Glutamatergic neuron (in vitro differentiated cells): ENCODE results near the gene FGD3. TPM values are rescaled to one million over a fixed set of nuclear protein-coding genes. Genes with fewer than 3 reads are reported as not detected.

Experiments
- DNase-seq: peaks from one replicate; pipeline ENCODE4 v3.0.0; 2022
- H3K27ac Mint-ChIP-seq: one replicate; pipeline ENCODE4 v1.8.0; 2020; ENCODE audit warnings: mild to moderate bottlenecking, mixed read lengths, inconsistent platforms; ENCODE audit not compliant: unreplicated experiment
- H3K27me3 Mint-ChIP-seq: one replicate; pipeline ENCODE4 v1.8.0; 2020; ENCODE audit warnings: mild to moderate bottlenecking, moderate library complexity, mixed read lengths, inconsistent platforms; ENCODE audit not compliant: unreplicated experiment
- H3K36me3 Mint-ChIP-seq: one replicate; pipeline ENCODE4 v1.8.0; 2020; ENCODE audit warnings: mild to moderate bottlenecking, mixed read lengths, inconsistent platforms; ENCODE audit not compliant: unreplicated experiment
- H3K4me1 Mint-ChIP-seq: one replicate; pipeline ENCODE4 v1.8.0; 2020; ENCODE audit warnings: mild to moderate bottlenecking, low read depth, mixed read lengths, inconsistent platforms; ENCODE audit not compliant: unreplicated experiment
- H3K4me3 Mint-ChIP-seq: one replicate; pipeline ENCODE4 v1.8.0; 2020; ENCODE audit warnings: mild to moderate bottlenecking, mixed read lengths, inconsistent platforms; ENCODE audit not compliant: unreplicated experiment
- H3K9me3 Mint-ChIP-seq: one replicate; pipeline ENCODE4 v1.8.0; 2020; ENCODE audit warnings: mild to moderate bottlenecking, moderate library complexity, mixed read lengths, inconsistent platforms; ENCODE audit not compliant: unreplicated experiment
- total RNA-seq: library from RNA; stranded (reverse); fragmentation: NEBNext Ultra II Directional; extraction: Animal tissue kit (Norgen Biotek cat#: 25700); gene quantifications from one replicate; pipeline ENCODE4 v1.2.1, GENCODE V29; 2021; ENCODE audit not compliant: unreplicated experiment
- TF ChIP-seq, protein P1 (sequence below): fragments of 200-600 bp; sonication (generic); IDR thresholded peaks from one replicate; pipeline ENCODE4 v1.5.0; 2021; ENCODE audit not compliant: partially characterized antibody, unreplicated experiment

The FGD3 gene
- total RNA-seq, 1 donor from 2014 or later = 1.2 TPM

DNA sequence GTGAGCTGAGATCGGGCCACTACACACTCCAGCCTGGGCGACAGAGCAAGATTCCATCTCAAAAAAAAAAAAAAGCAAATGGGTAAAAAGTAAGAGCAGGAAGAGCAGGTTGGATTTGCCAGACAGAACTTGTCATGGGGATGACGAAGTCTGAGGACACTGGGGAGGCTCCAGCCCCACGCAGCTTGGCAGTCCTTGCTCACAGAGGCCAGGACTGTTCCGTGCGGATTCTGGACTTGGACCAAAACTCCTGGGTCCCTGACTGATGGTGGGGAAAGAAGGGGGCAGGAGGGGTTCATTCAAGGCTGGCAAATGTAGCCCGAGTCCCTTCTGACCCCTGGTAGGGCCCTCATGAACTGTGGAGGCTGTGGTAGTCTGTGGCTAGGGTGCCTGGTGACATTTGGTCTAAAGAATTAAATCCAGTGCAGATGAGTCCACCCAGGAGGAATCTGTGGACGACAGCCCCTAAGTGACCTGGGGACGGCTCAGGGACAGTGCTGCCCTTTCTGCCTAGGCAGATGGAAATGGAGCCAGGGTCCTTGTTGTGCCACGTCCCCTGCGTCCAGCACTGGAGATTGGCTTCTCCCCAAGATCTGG is 3.1 kb downstream of the FGD3 start:
- Mint-ChIP-seq H3K27ac (no peak overlapping the region), H3K9me3 (peaks cover 1% of the 10 kb centered on the region), H3K4me1 (peaks cover 7% of the 10 kb centered on the region), H3K4me3 (no peak overlapping the region), H3K36me3 (no peaks in the 10 kb centered on the region), H3K27me3 (peaks cover 6% of the 10 kb centered on the region)
- TF ChIP-seq, protein P1, sequence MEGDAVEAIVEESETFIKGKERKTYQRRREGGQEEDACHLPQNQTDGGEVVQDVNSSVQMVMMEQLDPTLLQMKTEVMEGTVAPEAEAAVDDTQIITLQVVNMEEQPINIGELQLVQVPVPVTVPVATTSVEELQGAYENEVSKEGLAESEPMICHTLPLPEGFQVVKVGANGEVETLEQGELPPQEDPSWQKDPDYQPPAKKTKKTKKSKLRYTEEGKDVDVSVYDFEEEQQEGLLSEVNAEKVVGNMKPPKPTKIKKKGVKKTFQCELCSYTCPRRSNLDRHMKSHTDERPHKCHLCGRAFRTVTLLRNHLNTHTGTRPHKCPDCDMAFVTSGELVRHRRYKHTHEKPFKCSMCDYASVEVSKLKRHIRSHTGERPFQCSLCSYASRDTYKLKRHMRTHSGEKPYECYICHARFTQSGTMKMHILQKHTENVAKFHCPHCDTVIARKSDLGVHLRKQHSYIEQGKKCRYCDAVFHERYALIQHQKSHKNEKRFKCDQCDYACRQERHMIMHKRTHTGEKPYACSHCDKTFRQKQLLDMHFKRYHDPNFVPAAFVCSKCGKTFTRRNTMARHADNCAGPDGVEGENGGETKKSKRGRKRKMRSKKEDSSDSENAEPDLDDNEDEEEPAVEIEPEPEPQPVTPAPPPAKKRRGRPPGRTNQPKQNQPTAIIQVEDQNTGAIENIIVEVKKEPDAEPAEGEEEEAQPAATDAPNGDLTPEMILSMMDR = no peak
- DNase-seq = no peak

DNA sequence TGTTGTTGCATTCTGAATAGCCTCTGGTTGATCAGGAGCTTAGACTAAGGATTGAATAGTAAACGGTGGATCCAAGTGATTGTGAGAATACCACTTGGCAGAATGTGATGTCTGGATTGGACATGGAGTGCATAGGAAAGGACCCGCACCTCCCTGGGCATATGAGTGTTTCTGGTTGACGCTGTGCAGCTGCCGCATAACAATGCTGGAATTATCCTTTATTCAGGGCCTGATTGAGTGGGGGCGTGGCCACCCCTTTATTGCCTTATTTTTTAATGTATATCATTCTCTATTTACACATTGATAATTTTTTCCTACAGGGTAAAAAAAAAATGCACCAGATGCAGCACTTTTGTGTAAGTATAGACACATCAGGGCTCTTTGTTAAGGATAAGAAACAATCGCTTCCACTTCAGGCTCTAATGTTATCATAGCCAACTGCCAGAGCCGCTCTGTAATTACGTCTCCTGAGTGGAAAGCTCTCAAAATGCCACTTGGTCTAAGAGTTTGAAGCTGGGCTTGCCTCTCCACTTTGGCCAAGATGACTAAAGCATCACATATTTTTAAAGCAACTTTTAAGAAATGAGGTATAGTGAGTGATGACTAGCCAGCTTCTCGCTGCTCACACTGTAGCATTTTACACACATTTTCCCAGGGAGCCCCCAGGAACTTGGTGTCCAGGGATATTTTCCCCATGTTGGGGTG is 5.7 kb downstream of the FGD3 start:
- DNase-seq = no peak
- no peaks in the 10 kb centered on the region for H3K9me3 Mint-ChIP-seq
- peaks cover 4% of the 10 kb centered on the region for H3K27me3 Mint-ChIP-seq
- TF ChIP-seq, protein P1 = no peak
- H3K36me3 Mint-ChIP-seq = no peaks in the 10 kb centered on the region
- H3K27ac Mint-ChIP-seq = no peak overlapping the region
- H3K4me1 Mint-ChIP-seq = peaks cover 5% of the 10 kb centered on the region
- H3K4me3 Mint-ChIP-seq = no peak overlapping the region

DNA sequence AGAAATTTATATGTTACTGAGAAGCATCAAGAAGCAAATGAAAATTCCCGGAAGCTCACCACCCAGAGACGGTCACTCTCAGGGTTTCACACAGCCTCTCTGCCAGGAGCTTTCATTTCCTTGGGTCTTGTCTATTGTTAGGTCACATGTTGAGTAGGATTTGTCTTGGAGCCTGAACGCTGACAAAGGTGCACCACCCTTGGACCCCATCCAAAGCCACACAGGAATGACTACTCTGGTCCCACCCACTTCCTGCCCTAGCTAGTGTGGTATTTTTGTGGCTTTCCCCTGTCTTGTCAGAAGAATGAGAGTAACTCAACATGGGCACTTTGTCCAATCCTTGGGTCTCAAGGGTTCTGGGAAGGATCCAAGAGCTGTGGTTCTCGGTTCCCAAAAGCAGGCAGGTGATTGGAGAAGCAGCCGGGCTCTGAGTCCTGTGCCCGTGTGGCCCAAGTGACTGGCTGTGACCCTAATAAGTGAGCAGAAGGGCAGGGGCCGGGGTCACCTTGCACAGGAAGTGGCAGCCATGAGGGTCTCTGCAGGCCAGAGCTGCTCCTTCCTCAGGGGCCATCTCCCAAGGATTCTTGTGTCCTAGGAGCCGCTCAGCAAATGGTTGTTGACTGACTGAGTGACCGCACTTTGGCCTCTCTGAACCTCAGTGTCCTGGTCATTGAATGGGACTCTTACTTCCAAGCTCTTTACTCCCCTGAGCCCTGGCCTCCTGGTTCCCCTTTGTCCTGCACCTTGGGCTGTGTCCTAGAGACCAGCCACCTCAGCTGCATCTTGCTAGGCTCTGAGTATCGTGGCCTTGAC is 6.9 kb downstream of the FGD3 start:
- Mint-ChIP-seq H3K27ac (no peak overlapping the region), H3K9me3 (no peaks in the 10 kb centered on the region), H3K4me3 (no peak overlapping the region), H3K27me3 (peaks cover 5% of the 10 kb centered on the region), H3K36me3 (no peaks in the 10 kb centered on the region), H3K4me1 (no peaks in the 10 kb centered on the region)
- TF ChIP-seq, protein P1 = no peak
- no peak for DNase-seq

DNA sequence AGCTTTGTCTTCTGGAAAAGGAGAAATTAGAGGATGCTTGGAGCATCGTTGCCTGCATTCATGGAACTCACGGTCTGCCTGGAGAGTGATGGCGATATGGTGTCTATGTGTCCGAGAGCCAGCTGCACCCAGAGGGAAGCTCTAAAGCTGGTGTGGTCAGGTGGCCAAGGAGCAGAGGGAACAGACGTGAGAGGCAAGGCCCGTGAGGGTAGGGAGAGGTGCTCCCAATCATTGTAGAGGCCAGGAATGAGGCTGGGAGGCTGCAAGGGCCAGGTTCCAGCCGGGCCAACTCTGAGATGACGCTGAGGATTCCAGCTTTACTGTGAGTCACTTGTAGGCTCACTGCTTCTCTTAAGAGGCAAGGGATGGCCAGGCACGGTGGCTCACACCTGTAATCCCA is 7.6 kb downstream of the FGD3 start:
- no peaks in the 10 kb centered on the region for H3K4me1 Mint-ChIP-seq
- TF ChIP-seq, protein P1 = no peak
- no peaks in the 10 kb centered on the region for H3K36me3 Mint-ChIP-seq
- DNase-seq = no peak
- H3K27me3 Mint-ChIP-seq = peaks cover 3% of the 10 kb centered on the region
- H3K27ac Mint-ChIP-seq = no peak overlapping the region
- no peak overlapping the region for H3K4me3 Mint-ChIP-seq
- H3K9me3 Mint-ChIP-seq = no peaks in the 10 kb centered on the region
